ENCODE results near the gene AAK1.

AAK1 gene

DNA sequence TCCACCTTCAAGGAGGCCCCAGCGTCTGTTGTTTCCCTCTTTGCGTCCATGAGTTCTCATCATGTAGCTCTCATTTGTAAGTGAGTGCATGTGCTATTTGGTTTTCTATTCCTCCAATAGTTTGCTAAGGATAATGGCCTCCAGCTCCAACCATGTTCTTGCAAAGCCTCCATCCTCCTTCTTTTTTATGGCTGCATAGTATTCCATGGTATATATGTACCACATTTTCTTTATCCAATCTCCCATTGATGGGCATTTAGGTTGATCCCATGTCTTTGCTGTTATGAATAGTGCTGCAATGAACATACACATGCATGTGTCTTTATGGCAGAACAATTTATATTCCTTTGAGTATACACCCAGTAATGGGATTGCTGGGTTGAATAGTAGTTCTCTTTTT is 133.3 kb downstream of the AAK1 start:
- Histone ChIP-seq H3K27me3 (ENCODE audit: control insufficient read depth, insufficient read depth, low read length) (no peaks in the 10 kb centered on the region), H3K27ac (ENCODE audit: low read depth, low read length) (no peak overlapping the region), H3K9me3 (ENCODE audit: control insufficient read depth, insufficient read depth, low read depth, low read length) (no peaks in the 10 kb centered on the region), H3K36me3 (ENCODE audit: control insufficient read depth, insufficient read depth, low read length) (peaks cover 71% of the 10 kb centered on the region), H3K9ac (ENCODE audit: low read length) (no peak overlapping the region), H3K4me1 (ENCODE audit: control insufficient read depth, insufficient read depth, low read length) (peaks cover 6% of the 10 kb centered on the region; the same call in 1 of the 2 replicates), H3K4me3 (ENCODE audit: low read depth, low read length) (no peak overlapping the region)

DNA sequence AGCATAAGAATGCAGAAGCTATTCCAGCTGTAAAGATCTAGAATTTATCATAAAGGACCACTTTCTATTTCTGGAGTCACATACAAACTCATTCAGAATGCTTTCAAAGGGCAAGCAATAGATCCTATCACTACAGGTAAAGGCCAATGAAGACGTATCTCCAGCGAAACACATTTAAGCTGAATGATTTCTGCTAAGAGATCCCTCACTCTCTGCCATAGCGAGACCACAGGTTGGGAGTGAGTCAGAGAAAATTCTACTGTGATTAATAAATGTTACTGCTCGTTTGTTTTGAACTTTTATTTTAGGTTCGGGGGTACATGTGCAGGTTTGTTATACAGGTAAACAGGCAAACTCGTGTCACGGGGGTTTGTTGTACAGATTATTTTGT is 133.8 kb downstream of the AAK1 start:
- Histone ChIP-seq H3K36me3 (ENCODE audit: control insufficient read depth, insufficient read depth, low read length) (peaks cover 71% of the 10 kb centered on the region), H3K27me3 (ENCODE audit: control insufficient read depth, insufficient read depth, low read length) (no peaks in the 10 kb centered on the region), H3K4me3 (ENCODE audit: low read depth, low read length) (no peak overlapping the region), H3K4me1 (ENCODE audit: control insufficient read depth, insufficient read depth, low read length) (peaks cover 3% of the 10 kb centered on the region; the same call in 1 of the 2 replicates), H3K9ac (ENCODE audit: low read length) (no peak overlapping the region), H3K27ac (ENCODE audit: low read depth, low read length) (no peak overlapping the region), H3K9me3 (ENCODE audit: control insufficient read depth, insufficient read depth, low read depth, low read length) (no peaks in the 10 kb centered on the region)

DNA sequence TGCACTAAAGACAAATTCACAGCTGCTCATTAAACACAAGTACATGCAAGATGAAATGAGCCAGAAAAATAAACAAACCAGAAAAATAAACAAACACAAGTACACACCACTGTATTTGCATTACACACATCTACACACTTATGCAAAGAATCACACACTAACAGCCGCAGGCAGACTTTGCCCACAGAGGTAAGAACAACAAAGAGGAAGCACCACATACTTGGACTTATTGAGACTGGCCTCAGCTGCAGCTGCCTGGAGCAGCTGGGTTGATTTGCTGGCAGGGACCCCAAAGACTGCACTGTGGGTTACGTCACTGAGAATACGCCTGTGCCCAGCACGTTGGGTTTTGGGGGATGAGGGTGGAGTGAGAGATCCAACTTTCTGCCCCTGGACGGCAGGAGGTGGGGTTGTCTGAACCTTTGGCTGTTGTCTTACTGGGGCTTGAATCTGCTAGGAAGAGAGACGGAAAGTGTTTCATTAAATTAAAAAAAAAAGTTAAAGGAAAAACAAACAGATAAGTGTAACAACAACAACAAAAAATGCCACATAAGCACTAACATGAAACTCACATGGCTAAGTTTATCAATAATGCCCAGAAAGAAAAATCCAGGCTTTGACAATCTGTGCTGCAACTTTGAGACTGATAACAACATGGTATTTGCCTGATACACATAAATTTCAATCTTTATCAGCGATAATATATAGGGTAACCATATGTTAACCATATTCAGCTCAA is 134.4 kb downstream of the AAK1 start:
- H3K9me3 ChIP-seq (ENCODE audit: control insufficient read depth, insufficient read depth, low read depth, low read length): no peaks in the 10 kb centered on the region
- no peaks in the 10 kb centered on the region for H3K4me1 ChIP-seq (ENCODE audit: control insufficient read depth, insufficient read depth, low read length)
- peaks cover 71% of the 10 kb centered on the region for H3K36me3 ChIP-seq (ENCODE audit: control insufficient read depth, insufficient read depth, low read length)
- no peaks in the 10 kb centered on the region for H3K27me3 ChIP-seq (ENCODE audit: control insufficient read depth, insufficient read depth, low read length)
- H3K4me3 ChIP-seq (ENCODE audit: low read depth, low read length): no peak overlapping the region
- no peak overlapping the region for H3K9ac ChIP-seq (ENCODE audit: low read length)
- H3K27ac ChIP-seq (ENCODE audit: low read depth, low read length): no peak overlapping the region

DNA sequence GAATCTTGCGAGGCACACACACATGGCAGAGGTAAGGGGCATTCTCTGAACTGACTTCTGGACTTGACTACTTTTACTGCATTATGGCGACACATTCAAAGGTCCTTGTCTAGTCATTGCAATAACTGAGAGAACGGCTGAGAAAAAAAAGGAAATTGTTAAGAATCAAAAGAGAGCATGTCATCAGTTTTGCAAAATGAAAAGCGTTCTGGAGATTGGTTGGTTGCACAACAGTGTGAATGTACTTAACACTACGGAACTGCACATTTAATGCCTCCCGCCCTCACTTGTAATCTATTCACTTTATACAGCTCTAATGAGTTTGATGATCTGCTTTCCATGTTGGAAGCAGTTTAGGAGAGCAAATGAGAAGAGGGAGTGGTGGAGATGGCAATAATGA is 137.8 kb downstream of the AAK1 start:
- Histone ChIP-seq H3K9me3 (ENCODE audit: control insufficient read depth, insufficient read depth, low read depth, low read length) (no peaks in the 10 kb centered on the region), H3K4me3 (ENCODE audit: low read depth, low read length) (no peak overlapping the region), H3K36me3 (ENCODE audit: control insufficient read depth, insufficient read depth, low read length) (peaks cover 45% of the 10 kb centered on the region)

DNA sequence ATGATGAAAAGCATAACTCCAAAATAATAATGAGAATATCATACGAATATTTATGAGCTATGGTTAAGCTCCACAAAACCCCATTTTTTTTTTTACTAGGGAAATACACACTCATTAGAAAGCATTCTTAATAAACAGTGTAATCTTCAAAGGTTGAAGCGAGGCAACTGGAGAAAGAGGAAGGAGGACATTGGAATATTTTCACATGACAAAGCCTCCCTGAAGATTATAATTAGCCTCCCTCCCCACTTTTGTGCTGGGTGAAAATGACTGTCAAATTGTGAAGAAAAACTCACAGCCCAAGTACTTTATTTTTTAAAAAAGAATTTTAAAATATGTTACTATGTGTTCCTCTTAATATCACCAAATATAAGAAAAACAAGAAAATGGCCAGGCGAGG is 142.2 kb downstream of the AAK1 start:
- Histone ChIP-seq H3K27ac (ENCODE audit: low read depth, low read length) (no peak overlapping the region), H3K4me1 (ENCODE audit: control insufficient read depth, insufficient read depth, low read length) (peaks cover 9% of the 10 kb centered on the region; the same call in 1 of the 2 replicates), H3K9me3 (ENCODE audit: control insufficient read depth, insufficient read depth, low read depth, low read length) (no peaks in the 10 kb centered on the region), H3K27me3 (ENCODE audit: control insufficient read depth, insufficient read depth, low read length) (no peaks in the 10 kb centered on the region), H3K9ac (ENCODE audit: low read length) (no peak overlapping the region), H3K36me3 (ENCODE audit: control insufficient read depth, insufficient read depth, low read length) (peaks cover 9% of the 10 kb centered on the region; the same call in 1 of the 2 replicates), H3K4me3 (ENCODE audit: low read depth, low read length) (no peak overlapping the region)

More for the DNA sequence above, 137.8 kb downstream of the AAK1 start:
- Histone ChIP-seq H3K4me1 (ENCODE audit: control insufficient read depth, insufficient read depth, low read length) (peaks cover 8% of the 10 kb centered on the region; the same call in 1 of the 2 replicates), H3K9ac (ENCODE audit: low read length) (no peak overlapping the region), H3K27ac (ENCODE audit: low read depth, low read length) (no peak overlapping the region), H3K27me3 (ENCODE audit: control insufficient read depth, insufficient read depth, low read length) (no peaks in the 10 kb centered on the region)

DNA sequence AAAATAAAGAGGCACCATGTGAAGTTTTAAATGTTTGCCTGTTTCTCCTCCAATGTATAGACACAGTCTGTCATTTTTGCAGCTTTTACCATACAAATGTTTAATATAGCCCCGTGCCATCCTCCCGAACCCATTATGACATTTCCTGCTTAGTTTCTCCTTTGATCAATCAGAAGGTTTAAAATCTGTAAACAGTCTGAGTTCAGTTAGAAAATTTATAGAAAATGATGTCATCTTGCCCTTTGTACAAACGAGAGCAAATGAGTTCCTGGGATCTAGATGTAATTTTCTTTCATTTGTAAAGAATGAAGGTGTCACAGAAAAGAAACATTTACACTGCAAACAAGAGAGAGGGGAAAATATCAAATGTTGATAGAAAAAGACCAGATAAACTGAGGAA is 143.6 kb downstream of the AAK1 start:
- Histone ChIP-seq H3K9me3 (ENCODE audit: control insufficient read depth, insufficient read depth, low read depth, low read length) (no peaks in the 10 kb centered on the region), H3K4me3 (ENCODE audit: low read depth, low read length) (no peak overlapping the region), H3K36me3 (ENCODE audit: control insufficient read depth, insufficient read depth, low read length) (peaks cover 2% of the 10 kb centered on the region; the same call in 1 of the 2 replicates), H3K9ac (ENCODE audit: low read length) (no peak overlapping the region), H3K4me1 (ENCODE audit: control insufficient read depth, insufficient read depth, low read length) (peaks cover 9% of the 10 kb centered on the region; the same call in 1 of the 2 replicates), H3K27ac (ENCODE audit: low read depth, low read length) (no peak overlapping the region), H3K27me3 (ENCODE audit: control insufficient read depth, insufficient read depth, low read length) (no peaks in the 10 kb centered on the region)

DNA sequence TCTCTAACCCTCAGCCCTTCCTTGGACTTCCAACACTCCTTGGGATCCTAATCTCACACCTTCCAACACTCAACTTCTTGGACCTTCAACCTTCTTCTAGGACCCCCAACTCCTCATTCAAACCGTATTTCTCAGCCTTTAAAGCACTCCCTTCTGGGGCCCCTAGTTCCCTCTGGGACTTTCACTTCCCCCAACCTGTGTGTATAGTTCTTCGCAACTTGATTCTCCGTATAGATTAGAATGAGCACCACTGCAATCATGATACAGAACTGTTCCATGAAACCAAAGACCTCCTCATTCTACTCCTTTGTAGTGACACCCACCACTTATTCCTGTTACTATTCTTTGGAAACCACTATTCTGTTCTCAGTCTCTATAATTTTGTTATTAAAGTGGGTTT is 144.3 kb downstream of the AAK1 start:
- H3K9ac ChIP-seq (ENCODE audit: low read length): no peak overlapping the region
- H3K27ac ChIP-seq (ENCODE audit: low read depth, low read length): no peak overlapping the region
- H3K9me3 ChIP-seq (ENCODE audit: control insufficient read depth, insufficient read depth, low read depth, low read length): no peaks in the 10 kb centered on the region
- peaks cover 9% of the 10 kb centered on the region; the same call in 1 of the 2 replicates for H3K4me1 ChIP-seq (ENCODE audit: control insufficient read depth, insufficient read depth, low read length)
- no peak overlapping the region for H3K4me3 ChIP-seq (ENCODE audit: low read depth, low read length)
- H3K36me3 ChIP-seq (ENCODE audit: control insufficient read depth, insufficient read depth, low read length): peaks cover 2% of the 10 kb centered on the region; the same call in 1 of the 2 replicates
- H3K27me3 ChIP-seq (ENCODE audit: control insufficient read depth, insufficient read depth, low read length): no peaks in the 10 kb centered on the region

DNA sequence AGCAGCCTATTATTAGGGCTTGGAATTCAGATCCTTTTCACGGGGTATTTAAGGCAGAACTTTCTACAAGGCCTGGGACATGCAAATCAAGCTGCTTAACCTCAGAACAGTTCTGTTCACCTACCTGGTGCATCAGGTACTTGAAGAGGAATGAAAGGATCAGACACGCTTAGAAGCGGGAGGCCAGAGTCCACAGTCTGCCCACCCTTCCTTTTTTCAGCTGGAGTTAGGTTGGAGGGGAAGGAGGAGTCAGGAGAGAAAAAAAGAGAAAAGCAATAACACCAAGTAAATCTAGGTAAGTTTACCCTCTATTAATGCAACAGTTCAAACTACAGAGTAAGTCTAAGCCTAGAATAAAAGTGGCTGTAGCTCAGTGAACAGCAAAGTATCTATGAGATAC is 147.7 kb downstream of the AAK1 start:
- Histone ChIP-seq H3K4me1 (ENCODE audit: control insufficient read depth, insufficient read depth, low read length) (peaks cover 2% of the 10 kb centered on the region; the same call in 1 of the 2 replicates), H3K36me3 (ENCODE audit: control insufficient read depth, insufficient read depth, low read length) (no peaks in the 10 kb centered on the region), H3K9me3 (ENCODE audit: control insufficient read depth, insufficient read depth, low read depth, low read length) (no peaks in the 10 kb centered on the region), H3K27me3 (ENCODE audit: control insufficient read depth, insufficient read depth, low read length) (no peaks in the 10 kb centered on the region), H3K4me3 (ENCODE audit: low read depth, low read length) (no peak overlapping the region), H3K27ac (ENCODE audit: low read depth, low read length) (no peak overlapping the region), H3K9ac (ENCODE audit: low read length) (no peak overlapping the region)

DNA sequence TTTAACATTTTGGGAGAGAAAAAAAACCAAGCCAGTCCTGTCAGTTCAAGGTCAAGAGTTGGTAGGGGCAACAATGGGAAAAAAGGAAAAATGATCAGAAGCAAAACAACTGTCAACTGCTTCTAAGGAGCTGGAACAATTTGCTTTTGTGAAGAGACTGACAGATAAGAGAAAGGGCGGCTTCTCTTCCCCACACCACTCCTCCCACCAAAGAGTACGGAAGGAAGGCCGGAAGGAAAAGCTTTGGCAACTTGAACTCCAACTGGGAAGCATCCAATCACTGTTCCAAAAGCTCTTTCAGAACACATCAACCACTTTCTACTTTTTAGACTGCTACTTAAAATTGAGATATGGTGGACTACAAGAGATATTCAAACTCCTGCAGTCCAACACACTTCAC is 148.5 kb downstream of the AAK1 start:
- Histone ChIP-seq H3K9ac (ENCODE audit: low read length) (no peak overlapping the region), H3K27ac (ENCODE audit: low read depth, low read length) (no peak overlapping the region), H3K9me3 (ENCODE audit: control insufficient read depth, insufficient read depth, low read depth, low read length) (no peaks in the 10 kb centered on the region), H3K4me3 (ENCODE audit: low read depth, low read length) (no peak overlapping the region), H3K27me3 (ENCODE audit: control insufficient read depth, insufficient read depth, low read length) (no peaks in the 10 kb centered on the region), H3K36me3 (ENCODE audit: control insufficient read depth, insufficient read depth, low read length) (0 out of 2 replicates have a peak, but pooled peaks cover 5% of the 10 kb centered on the region), H3K4me1 (ENCODE audit: control insufficient read depth, insufficient read depth, low read length) (no peaks in the 10 kb centered on the region)

DNA sequence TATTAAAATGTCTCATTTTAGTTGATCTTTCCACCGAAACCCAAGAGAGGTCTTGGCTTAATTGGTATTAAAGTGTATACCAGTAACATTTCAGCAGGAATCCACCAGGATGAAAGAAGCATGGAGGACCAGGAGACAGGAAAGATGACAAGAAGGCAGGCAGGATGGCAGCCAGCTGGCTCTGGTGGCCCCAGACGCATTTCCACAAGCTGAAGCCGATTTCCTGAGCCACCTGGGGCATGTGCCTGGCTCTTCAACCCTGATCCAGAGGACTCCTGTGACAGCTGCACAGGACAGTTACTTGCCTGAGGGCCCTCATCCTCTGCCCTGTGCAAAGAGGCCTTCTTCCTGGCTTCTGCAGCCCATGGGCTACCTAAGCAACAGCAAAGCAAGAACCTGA is 149.4 kb downstream of the AAK1 start:
- Histone ChIP-seq H3K4me3 (ENCODE audit: low read depth, low read length) (no peak overlapping the region), H3K9me3 (ENCODE audit: control insufficient read depth, insufficient read depth, low read depth, low read length) (no peaks in the 10 kb centered on the region), H3K36me3 (ENCODE audit: control insufficient read depth, insufficient read depth, low read length) (0 out of 2 replicates have a peak, but pooled peaks cover 9% of the 10 kb centered on the region), H3K9ac (ENCODE audit: low read length) (no peak overlapping the region), H3K27me3 (ENCODE audit: control insufficient read depth, insufficient read depth, low read length) (no peaks in the 10 kb centered on the region), H3K4me1 (ENCODE audit: control insufficient read depth, insufficient read depth, low read length) (no peaks in the 10 kb centered on the region), H3K27ac (ENCODE audit: low read depth, low read length) (no peak overlapping the region)

DNA sequence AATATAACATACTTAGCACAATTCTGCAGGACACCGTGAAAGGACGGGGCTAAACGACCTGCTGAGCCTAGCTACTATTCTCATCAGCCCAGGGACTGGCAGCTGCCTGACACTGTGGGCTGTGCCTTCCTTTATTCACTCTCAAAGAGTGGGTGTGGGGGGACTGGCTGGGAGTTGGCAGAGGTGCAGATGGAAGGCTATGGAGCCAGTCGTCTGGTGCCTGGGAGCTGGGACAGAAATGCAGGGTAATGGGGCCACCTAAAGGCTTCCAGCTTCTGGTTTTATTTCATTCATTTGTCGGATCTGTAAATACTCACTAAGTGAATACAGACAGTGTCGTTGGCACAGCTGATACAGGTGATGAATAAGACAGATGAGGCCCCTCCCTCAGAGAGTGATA is 150.3 kb downstream of the AAK1 start:
- no peaks in the 10 kb centered on the region for H3K27me3 ChIP-seq (ENCODE audit: control insufficient read depth, insufficient read depth, low read length)
- H3K9me3 ChIP-seq (ENCODE audit: control insufficient read depth, insufficient read depth, low read depth, low read length): no peaks in the 10 kb centered on the region
- H3K36me3 ChIP-seq (ENCODE audit: control insufficient read depth, insufficient read depth, low read length): 0 out of 2 replicates have a peak, but pooled peaks cover 9% of the 10 kb centered on the region
- H3K9ac ChIP-seq (ENCODE audit: low read length): no peak overlapping the region
- H3K27ac ChIP-seq (ENCODE audit: low read depth, low read length): no peak overlapping the region
- H3K4me1 ChIP-seq (ENCODE audit: control insufficient read depth, insufficient read depth, low read length): no peaks in the 10 kb centered on the region
- H3K4me3 ChIP-seq (ENCODE audit: low read depth, low read length): no peak overlapping the region

Measured in HUES6 (cell line).